Osteoblast (primary cell): ENCODE data around the gene GATAD2A. TPM values are rescaled to one million over a fixed set of nuclear protein-coding genes. Genes with fewer than 3 reads are reported as not detected.

Experiments used
- DNase-seq: peaks from one replicate; pipeline ENCODE4 v3.0.0; 2011; ENCODE audit warnings: low spot score, mixed read lengths; ENCODE audit not compliant: insufficient read length; ENCODE audit errors: missing footprints
- H2AFZ ChIP-seq: 2 replicates; pipeline ENCODE4 v1.6.0; 2011; ENCODE audit warnings: mild to moderate bottlenecking, low read length
- H3K27ac ChIP-seq: 2 replicates; pipeline ENCODE4 v1.5.1; 2011; ENCODE audit warnings: mild to moderate bottlenecking, low read depth, low read length, moderate library complexity
- H3K27me3 ChIP-seq: 2 replicates; pipeline ENCODE4 v1.6.0; 2012; ENCODE audit warnings: mild to moderate bottlenecking, control low read depth, inconsistent platforms, low read length, moderate library complexity; ENCODE audit not compliant: insufficient read depth
- H3K36me3 ChIP-seq: 2 replicates; pipeline ENCODE4 v1.5.1; 2011; ENCODE audit warnings: mild to moderate bottlenecking, low read length, control low read depth, moderate library complexity; ENCODE audit not compliant: insufficient read depth
- H3K4me1 ChIP-seq: 2 replicates; pipeline ENCODE4 v1.5.1; 2011; ENCODE audit warnings: mild to moderate bottlenecking, low read length, control low read depth, moderate library complexity; ENCODE audit not compliant: insufficient read depth
- H3K4me2 ChIP-seq: 2 replicates; pipeline ENCODE4 v1.6.0; 2011; ENCODE audit warnings: mild to moderate bottlenecking, low read length; ENCODE audit not compliant: insufficient read depth
- H3K4me3 ChIP-seq: fragments of 200-600 bp; sonication (generic); 3 replicates; pipeline ENCODE4 v1.5.1; 2012; ENCODE audit warnings: mild to moderate bottlenecking, low read length, inconsistent platforms; ENCODE audit not compliant: insufficient read depth
- H3K79me2 ChIP-seq: 2 replicates; pipeline ENCODE4 v1.6.0; 2012; ENCODE audit warnings: mild to moderate bottlenecking, low read length, control low read depth, inconsistent platforms; ENCODE audit not compliant: insufficient read depth
- H3K9me3 ChIP-seq: 2 replicates; pipeline ENCODE4 v1.5.1; 2011; ENCODE audit warnings: low read depth, low read length, control low read depth
- H4K20me1 ChIP-seq: 2 replicates; pipeline ENCODE4 v1.6.0; 2012; ENCODE audit warnings: mild to moderate bottlenecking, low read length, control low read depth; ENCODE audit not compliant: insufficient read depth
- CTCF ChIP-seq: IDR thresholded peaks from 2 replicates; pipeline ENCODE4 v1.5.1; 2011; ENCODE audit warnings: mild to moderate bottlenecking, low read depth, low read length, moderate library complexity; ENCODE audit errors: extremely low read depth
- total RNA-seq: library from RNA; depleted of rRNA; stranded (reverse); fragments of >200 nt; gene quantifications from 2 replicates; pipeline ENCODE4 v1.2.3, GENCODE V29; 2012

GATAD2A gene
- total RNA-seq, 1 donor: 48.9 TPM

- H3K4me3 ChIP-seq: no peak overlapping the region
- H4K20me1 ChIP-seq: peaks cover 52% of the 10 kb centered on the region
Observed at GRCh38 chr19:19460258-19460731, 54.8 kb downstream of the GATAD2A start.

GRCh38 chr19:19460761-19461265 is 55.3 kb downstream of the GATAD2A start:
- peaks cover 12% of the 10 kb centered on the region for H3K36me3 ChIP-seq
- peak; percentile 61 for DNase-seq
- no peak overlapping the region for H3K4me2 ChIP-seq
- H3K27me3 ChIP-seq: no peaks in the 10 kb centered on the region
- H2AFZ ChIP-seq: no peak overlapping the region
- H3K4me1 ChIP-seq: peaks cover 48% of the 10 kb centered on the region
- peaks cover 96% of the 10 kb centered on the region for H3K79me2 ChIP-seq
- H3K4me3 ChIP-seq: no peak overlapping the region
- peaks cover 52% of the 10 kb centered on the region for H4K20me1 ChIP-seq
- H3K9me3 ChIP-seq: no peaks in the 10 kb centered on the region
- peak overlapping the region; percentile 91 for H3K27ac ChIP-seq
- no peak for TF ChIP-seq CTCF

More at GRCh38 chr19:19460258-19460731, 54.8 kb downstream of the GATAD2A start:
- peaks cover 7% of the 10 kb centered on the region for H3K36me3 ChIP-seq
- peak overlapping the region; percentile 75 for H3K4me2 ChIP-seq
- H3K4me1 ChIP-seq: peaks cover 48% of the 10 kb centered on the region
- H3K79me2 ChIP-seq: peaks cover 96% of the 10 kb centered on the region
- H2AFZ ChIP-seq: no peak overlapping the region
- no peaks in the 10 kb centered on the region for H3K9me3 ChIP-seq
- peak; percentile 54 for DNase-seq
- no peaks in the 10 kb centered on the region for H3K27me3 ChIP-seq
- no peak for TF ChIP-seq CTCF
- H3K27ac ChIP-seq: peak overlapping the region; percentile 91

- Histone ChIP-seq H3K79me2 (peaks cover 97% of the 10 kb centered on the region), H3K9me3 (no peaks in the 10 kb centered on the region), H3K36me3 (peaks cover 17% of the 10 kb centered on the region), H4K20me1 (peaks cover 49% of the 10 kb centered on the region), H2AFZ (no peak overlapping the region), H3K4me3 (no peak overlapping the region), H3K27me3 (no peaks in the 10 kb centered on the region), H3K4me2 (no peak overlapping the region), H3K27ac (peak overlapping the region; percentile 91), H3K4me1 (peaks cover 48% of the 10 kb centered on the region)
- no peak for DNase-seq
- TF ChIP-seq CTCF: no peak
Observed at GRCh38 chr19:19461306-19461670, 55.8 kb downstream of the GATAD2A start.

GRCh38 chr19:19461671-19462622 is 56.5 kb downstream of the GATAD2A start:
- Histone ChIP-seq H3K79me2 (peaks cover 97% of the 10 kb centered on the region), H3K4me2 (no peak overlapping the region), H3K27ac (peak overlapping the region; percentile 68), H3K4me3 (no peak overlapping the region), H3K36me3 (peaks cover 23% of the 10 kb centered on the region), H3K4me1 (peaks cover 48% of the 10 kb centered on the region), H3K27me3 (no peaks in the 10 kb centered on the region), H3K9me3 (no peaks in the 10 kb centered on the region), H4K20me1 (peaks cover 42% of the 10 kb centered on the region), H2AFZ (no peak overlapping the region)
- DNase-seq: no peak
- no peak for TF ChIP-seq CTCF
